Testis (tissue), 2 donors: ENCODE measurements around the gene LHX3.

Source experiments
- CTCF ChIP-seq, 3 experiments: fragments of 450-650 bp in 2 of 3; fragments of 200-600 bp in 1 of 3; sonication (generic) in 1 of 3; IDR thresholded peaks; one replicate each; pipeline ENCODE4 v1.5.1; 2016 to 2019; ENCODE audit warnings: antibody characterized with exemption in 3 of 3, mild to moderate bottlenecking in 2 of 3, moderate library complexity in 1 of 3
- POLR2A ChIP-seq: fragments of 450-650 bp; IDR thresholded peaks from one replicate; pipeline ENCODE4 v1.6.1; 2017; ENCODE audit warnings: antibody characterized with exemption, mild to moderate bottlenecking, moderate library complexity

- TF ChIP-seq CTCF (IDR thresholded peaks at IDR 0.05) (no peak), POLR2A (no peak)
Measured at GRCh38 chr9:136252846-136253245, 47.9 kb upstream of the LHX3 start.
